ENCODE data around the gene ZSCAN23.

The ZSCAN23 gene

GRCh38 chr6:28395918-28396317, 47.4 kb downstream of the ZSCAN23 start:
- no peak for TF ChIP-seq CTCF (IDR thresholded peaks at IDR 0.05; ENCODE audit: low read depth, low read length)
- DNase-seq (ENCODE audit: extremely low read depth, low read depth) = no peak

DNA sequence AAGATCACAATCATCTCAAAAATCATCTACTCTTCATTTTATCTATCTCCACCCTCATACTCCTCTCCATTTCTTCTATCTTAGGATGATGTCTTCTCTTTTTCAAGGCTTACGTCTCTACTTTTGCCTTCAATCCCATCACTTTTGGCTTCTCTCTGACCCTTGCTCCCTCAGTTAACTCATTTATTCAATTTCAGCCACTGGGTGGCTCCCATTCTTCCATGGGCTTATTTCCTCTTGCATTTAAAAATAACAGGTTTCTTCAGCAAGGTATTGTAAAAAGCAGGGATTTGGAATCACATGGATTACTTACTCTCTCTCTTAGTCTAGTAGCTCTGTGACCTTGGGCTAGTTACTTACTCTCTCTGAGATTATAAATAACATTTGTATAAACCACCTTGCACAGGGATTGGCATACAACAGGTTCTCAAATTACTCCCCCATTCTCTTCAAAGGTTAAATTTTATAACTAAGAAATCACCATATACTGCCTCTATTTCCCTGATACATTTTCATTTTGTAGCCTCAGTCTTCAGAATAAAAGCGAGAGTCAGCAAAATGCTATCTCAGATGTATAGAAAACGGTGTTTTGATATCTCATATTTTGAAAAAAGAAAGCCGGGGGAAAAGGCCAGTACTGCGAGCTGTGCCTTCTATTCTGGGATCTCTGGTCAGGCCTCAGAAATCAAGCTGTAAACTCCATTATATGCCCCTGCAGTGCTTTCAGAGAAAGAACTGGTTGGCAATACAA, 49.2 kb downstream of the ZSCAN23 start:
- peak; percentile 15 for TF ChIP-seq CTCF (IDR thresholded peaks at IDR 0.05; ENCODE audit: low read depth, low read length)
- DNase-seq (ENCODE audit: extremely low read depth, low read depth) = no peak

- no peak for TF ChIP-seq CTCF (IDR thresholded peaks at IDR 0.05; ENCODE audit: low read depth, low read length)
- DNase-seq (ENCODE audit: extremely low read depth, low read depth) = no peak
These were observed 52.6 kb downstream of the ZSCAN23 start for GRCh38 chr6:28390688-28391087.

- no peak for TF ChIP-seq CTCF (IDR thresholded peaks at IDR 0.05; ENCODE audit: low read depth, low read length)
- no peak for DNase-seq (ENCODE audit: extremely low read depth, low read depth)
These were observed 59.2 kb downstream of the ZSCAN23 start for GRCh38 chr6:28384143-28384533.

DNA sequence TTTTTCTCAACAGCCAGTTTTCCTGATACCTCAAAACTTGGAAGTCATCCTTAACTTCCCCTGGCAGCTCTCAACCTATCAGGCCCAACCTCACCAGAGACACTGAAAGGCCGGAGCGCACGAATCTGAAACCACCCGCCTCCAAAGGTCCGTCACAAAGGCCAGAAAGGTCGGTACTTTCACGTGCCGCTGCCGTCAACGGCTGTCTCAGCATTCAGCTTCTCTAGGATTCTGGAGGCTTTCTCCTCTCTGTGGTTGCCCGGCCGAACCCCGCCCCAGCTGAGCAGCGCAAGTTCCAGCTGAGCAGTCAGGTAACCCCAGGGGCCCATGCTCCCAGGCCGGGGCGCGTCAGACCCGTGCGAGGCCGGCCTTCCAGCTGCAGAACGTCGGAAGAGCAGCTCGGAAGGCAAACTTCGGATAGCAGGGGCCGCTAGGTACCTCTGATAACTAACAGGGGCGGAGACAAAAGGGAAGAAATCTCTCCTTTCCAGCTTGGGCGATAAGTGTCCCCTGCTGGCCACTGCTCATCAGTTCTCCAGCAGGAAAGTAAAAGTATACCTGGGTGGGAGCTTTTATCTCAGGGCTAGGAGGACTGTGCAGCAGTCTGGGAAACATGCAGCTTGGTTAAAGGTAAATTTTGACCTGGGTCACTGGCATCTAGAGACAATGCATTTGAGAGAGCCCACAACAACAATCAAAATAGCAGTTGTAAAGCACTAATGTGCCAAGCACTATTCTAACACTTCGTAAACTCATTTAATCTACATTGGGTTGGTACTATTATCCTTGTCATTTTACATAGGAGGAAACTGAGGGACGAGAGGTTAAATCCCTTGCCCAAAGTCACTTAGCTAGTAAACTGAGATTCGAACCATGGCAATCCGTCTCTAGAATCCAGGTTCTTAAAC, 59.8 kb downstream of the ZSCAN23 start:
- peak; percentile 61 for DNase-seq (ENCODE audit: extremely low read depth, low read depth)
- peak; percentile 39 for TF ChIP-seq CTCF (IDR thresholded peaks at IDR 0.05; ENCODE audit: low read depth, low read length)

Data from AG09319 (cell line).